Activated CD8-positive, alpha-beta memory T cell treated with anti-CD3 and anti-CD28 coated beads, Interleukin-2, amount 50 U/mL, for 48 hours (primary cell): ENCODE results near the gene CEP83.
A peak's percentile ranks its signal among the peaks of the same experiment; 100 is the strongest.

Experiments used
- DNase-seq: peaks from one replicate; pipeline ENCODE4 v3.0.0-alpha.2; 2020

CEP83 gene

DNA sequence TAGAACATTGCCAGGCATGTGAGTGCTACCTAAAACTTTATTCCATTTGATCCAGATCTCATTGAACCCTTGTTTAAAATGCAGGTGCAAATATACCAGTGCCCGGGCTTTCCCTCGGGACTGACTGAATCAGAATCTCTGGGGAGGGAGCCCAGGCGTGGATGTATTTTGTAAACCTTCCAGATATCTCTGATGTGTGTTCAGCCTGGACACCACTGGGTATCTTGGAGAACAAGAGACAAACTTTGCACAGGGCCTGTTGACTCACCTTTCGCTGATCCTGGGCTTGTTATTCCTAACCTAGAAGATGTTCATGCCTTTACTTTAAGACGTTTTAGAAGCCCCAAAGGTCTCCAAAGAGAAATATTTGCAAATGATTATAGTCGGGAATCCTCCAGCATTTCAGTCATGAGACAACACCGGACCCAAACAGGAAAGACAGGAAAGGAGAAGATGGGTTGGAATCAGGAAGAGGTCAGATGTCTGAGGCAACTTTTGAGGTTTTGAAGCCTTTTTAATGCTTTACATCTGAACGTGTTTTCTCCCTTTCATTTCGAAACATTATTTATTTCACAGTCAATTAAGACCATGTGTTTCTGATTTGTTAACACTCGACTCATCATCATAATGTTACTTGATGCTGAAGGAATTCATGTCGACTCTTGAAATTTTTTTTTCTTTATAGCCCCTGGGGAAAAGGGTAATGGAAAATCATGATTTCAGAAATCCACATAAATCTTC is 192.7 kb downstream of the CEP83 start:
- no peak for DNase-seq

DNA sequence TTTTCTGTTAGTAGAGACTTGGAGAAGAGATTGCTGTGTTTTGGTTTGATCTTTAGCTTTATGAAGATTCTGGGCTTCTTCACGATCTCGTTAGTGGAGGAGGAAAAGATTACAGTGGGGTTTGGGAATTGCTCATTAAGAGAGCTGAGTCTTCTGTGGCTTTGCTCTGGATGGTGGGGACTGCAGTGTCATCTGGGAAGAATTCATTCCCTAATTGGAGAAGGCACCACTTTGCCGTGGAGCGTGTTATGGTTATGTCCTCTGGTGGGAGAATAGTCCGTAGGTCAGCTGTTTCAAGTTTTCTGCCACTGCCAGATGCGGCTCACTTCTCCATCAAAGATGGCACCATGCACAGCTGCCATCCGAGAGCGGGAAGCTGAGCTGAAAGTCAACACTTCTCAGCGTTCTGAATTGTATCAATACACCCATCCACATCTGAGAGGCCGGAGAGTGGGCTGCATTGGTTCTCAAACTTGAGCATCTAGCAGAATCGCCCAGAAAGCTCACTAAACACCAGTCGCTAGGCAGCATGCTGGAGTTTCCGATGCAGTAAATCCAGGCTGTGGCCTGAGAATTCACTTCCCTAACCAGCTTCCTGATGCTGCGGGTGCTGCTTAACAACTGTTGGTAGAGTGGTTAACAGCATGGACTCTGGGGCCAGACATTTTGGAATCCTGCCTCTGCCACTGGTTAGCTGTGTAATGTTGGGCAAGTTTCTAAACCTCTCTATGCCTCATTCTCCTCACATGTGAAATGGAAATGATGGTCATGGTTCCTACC is 193.5 kb downstream of the CEP83 start:
- no peak for DNase-seq

DNA sequence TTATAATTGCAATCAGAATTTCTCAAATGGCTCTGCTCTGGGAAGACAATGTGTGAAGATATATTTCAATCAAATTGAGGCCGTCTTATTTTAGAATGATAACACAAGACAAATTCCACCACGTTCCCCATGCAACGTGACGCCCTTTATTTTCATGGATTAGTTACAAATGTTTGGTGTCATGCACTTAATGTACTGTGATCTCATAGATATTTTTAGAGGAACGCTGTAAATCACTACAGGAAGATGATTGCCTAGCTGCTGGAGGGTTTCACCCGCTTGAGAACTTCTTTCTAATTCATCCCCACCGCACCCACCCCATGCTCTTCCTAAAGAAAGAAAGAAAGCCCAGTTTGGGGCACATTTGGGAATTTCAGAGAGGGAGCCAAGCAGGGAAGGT is 194.1 kb downstream of the CEP83 start:
- DNase-seq = no peak

DNA sequence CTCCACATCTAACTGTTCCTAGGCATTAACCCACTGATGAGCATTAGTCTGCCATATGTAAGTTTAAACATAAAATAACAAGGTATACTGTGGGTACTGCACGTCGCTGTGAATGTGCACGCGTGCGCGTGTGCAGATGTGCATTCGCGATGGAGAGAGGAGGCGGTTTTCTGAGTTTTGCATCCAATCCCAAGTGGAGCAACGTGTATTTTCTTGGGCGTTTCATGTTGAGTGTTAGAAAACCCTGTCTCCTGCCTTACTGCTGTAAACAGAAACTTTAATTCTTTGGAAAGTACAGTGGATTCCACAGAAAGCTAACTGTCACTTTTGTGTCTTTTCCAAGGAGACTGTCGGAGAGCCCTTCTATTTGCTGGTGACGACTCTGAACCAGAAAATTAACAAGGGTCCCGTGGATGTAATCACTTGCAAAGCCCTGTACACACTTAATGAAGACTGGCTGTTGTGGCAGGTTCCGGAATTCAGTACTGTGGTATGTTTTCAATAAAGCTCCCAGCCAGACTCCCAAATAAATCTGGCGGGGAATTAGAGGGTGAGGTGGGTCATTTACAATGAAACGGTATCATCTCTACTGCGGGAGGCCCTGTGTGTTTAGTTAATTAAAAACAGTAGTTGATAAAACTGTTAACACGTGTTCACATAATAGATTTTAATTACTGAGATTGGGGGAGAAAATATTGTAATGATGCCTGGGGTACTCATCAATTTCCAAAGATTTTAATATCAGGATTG is 194.8 kb downstream of the CEP83 start:
- no peak for DNase-seq

DNA sequence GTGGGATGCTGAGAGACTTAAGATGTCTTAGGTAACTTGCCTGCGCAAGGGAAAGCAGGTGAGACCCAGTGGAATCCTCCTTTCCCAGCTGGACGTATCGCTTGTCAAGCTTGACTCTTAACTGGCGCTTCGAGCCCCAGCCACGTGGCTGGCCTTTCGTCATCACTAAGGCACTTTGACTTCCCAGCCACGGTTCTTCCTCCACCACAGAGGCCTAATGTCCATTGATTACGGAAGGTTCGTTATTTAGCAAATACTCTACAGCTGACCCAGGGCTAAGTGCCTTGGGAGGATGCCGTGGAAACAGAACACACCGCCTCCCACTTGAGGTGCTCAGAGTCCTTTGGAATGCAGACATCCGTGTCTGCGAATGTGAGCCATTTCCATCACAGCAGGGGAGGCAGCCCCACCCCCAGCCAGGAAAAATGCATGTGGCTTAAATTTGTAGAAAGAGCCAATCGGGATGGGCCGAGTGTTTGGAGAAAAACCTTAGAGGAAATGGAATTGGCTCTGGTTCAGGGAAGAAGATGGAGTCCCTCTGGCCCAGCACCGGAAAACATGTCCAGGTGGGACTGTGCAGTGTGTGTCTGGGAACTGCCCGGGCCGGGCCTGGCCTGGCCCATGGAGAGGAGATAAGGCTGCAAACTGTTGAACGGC is 195.6 kb downstream of the CEP83 start:
- DNase-seq = no peak

DNA sequence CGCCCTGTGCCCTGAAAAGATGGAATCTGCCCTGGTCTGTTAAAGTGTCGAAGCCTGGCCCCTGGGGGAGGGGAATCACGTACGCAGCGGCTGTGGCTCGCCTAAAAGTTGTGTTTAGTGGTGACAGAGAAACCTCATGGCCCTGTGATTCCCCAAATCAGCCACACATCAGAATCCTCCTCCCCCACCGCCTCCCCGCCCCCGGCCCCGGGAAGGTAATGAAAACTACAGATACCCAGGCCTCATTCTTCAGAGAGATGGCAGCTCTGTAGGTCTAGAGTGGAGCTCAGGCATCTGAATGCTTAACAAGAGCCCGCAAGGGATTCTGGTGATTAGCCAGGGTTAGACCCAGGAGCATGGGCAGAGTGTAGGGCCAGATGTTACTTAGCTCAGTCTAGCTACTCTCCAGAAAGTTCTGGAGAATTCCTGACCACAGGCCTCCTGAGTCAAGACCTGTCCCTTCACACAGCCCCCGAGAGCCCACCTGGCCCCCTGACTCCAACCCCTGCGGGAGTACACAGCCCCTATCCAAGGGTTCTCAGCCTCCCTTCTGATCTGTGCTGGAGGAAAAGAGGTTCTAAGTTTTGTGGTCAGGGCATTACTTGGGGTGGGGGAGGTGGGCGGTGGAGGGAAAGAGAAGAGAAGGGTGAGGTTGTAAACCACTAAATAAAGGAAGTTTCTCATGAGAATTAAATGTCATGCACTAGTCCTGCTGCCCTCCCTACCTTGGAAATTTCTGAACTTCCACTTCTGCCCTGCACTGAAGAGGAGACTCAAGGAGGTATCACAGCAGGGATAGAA is 196.5 kb downstream of the CEP83 start:
- peak; percentile 80 for DNase-seq

DNA sequence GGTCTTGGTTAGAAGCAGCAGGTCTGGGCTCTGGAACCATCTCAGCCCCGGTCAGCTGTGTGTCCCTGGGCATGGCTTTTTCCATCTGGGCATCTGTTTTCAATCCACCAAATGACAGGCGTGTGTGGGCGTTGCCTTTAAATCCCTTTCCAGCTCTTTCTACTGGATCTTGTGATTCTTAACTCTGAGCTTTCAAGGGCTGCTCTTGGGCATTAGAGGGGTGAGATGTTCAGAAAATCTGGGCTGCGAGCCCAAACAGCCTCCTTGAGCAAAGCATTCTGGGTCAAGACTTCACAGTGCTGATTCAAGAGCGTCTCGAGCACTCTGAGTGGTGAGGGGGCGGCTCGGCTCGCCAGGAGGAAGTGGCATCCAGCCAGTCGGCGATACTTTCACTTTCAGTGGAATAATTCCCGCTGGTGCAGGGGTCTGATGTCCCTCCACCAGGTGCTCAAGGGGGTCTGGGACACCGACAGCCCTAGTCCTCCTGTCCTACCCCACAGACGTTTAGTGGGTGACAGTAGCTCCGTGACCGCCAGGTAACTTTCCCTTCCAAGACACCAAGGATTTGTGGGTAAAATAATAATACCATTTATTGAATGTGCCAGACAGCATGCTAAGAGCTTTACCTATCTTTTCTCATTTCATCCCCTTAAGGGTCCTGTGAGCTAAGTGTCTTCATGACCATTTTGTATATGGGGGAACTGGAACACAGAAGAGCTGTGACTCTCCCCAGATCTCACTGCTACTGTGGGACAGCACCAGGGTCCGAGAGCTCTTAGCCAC is 197.2 kb downstream of the CEP83 start:
- DNase-seq = peak; percentile 83

DNA sequence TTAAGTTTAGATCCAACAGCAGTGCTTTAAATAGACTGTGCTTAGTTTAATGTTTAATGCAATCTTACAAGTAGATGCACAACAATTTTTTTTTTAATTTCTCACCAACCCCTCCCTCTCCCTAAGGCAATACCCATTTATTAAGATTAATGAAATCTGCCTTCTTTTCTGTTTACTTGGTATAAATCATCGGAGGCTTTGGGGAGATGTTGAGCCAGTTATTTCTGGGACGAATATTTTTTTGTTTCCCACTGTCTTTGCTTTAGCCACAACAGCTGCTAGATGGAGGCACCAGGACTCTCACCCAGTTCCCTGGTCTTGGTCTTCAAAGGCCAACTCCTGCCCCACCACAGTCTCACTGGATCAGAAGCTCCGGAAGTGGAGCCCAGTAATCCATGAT is 197.9 kb downstream of the CEP83 start:
- no peak for DNase-seq

DNA sequence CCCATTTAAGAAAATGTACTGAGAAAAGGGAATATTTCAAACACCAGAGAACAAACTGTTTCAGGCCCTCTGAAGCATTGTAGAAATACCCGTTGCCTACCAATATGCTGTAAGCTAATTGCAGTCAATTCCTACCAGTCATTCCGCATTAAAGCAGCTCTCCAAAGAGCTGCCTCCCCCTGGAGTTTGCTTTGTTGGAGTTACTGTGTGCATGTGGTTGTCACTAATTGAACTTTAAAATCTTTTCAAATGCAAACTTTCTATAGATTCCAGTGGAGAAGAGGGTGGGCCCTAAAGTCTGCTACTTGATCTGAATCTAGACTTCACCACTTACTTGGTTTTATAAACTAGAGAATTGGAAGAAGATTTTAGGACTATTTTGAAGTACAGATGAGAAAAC is 198.5 kb downstream of the CEP83 start:
- DNase-seq = no peak

DNA sequence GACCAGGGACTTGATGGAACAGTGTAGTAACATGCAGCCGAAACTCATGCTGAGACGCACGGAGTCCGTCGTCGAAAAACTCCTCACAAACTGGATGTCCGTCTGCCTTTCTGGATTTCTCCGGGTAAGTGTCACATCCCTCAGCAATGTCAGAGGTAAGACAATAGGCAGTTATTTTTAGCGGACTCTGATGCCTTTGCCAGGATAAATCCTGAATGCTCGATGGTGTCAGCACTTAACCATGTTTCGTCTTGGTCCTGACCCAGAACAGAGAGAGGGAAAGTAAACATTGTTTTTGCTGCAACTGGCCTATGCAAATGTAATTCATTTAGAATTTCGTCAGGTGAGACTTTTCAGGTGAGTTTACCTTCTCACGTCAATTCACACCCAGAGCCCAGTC is 198.9 kb downstream of the CEP83 start:
- no peak for DNase-seq

DNA sequence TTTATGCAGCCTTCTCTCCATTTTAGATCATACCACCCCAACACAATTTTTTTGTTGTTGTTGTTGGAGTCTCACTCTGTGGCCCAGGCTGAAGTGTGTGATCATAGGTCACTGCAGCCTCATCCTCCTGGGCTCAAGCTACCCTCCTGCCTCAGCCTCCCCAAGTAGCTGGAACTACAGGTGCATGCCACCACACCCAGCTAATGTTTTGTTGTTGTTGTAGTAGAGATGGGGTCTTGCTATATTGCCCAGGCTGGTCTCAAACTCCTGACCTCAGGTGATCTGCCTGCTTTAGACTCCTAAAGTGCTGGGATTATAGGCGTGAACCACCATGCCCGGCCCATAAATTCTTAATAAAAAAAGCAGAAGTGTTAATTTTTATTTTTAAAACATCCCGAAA is 199.7 kb downstream of the CEP83 start:
- DNase-seq = no peak

DNA sequence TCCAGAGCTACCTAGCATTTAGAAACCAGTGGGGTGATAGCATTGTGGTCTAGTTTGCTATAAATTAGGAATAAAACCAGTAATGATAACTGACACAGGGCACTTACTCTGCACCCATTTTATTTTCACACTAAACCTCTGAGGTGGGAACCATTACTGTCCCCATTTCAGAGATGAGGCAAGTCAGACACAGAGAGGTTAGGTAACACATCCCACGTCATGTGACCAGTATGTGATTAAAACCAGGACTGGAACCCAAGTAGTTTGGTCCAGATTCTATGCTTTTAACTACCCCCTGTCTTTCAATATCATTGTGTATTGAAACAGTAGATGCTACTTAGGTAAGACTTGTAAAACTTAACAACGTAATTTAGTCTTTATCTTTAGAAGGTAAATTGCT is 201.1 kb downstream of the CEP83 start:
- DNase-seq = no peak
